HG03280 (cell line): ENCODE measurements around the gene PPP1R2C.

ENCODE experiments used
- ATAC-seq: cut with Tn5 transposase; IDR thresholded peaks from one replicate; pipeline ENCODE4 v1.9.1; 2021; ENCODE audit warnings: mild to moderate bottlenecking, moderate library complexity; ENCODE audit not compliant: unreplicated experiment

Gene PPP1R2C

GRCh38 chrX:42751573-42751972, 26.4 kb downstream of the PPP1R2C start:
- no peak for ATAC-seq

GRCh38 chrX:42748067-42748850, 29.7 kb downstream of the PPP1R2C start:
- ATAC-seq, result no peak

GRCh38 chrX:42746606-42747005, 31.4 kb downstream of the PPP1R2C start:
- no peak for ATAC-seq

GRCh38 chrX:42740456-42740855, 37.5 kb downstream of the PPP1R2C start:
- ATAC-seq, result no peak

GRCh38 chrX:42739741-42740140, 38.2 kb downstream of the PPP1R2C start:
- ATAC-seq, result no peak

GRCh38 chrX:42739258-42739657, 38.7 kb downstream of the PPP1R2C start:
- ATAC-seq, result no peak

GRCh38 chrX:42738552-42738951, 39.4 kb downstream of the PPP1R2C start:
- ATAC-seq, result no peak

GRCh38 chrX:42735250-42735649, 42.7 kb downstream of the PPP1R2C start:
- ATAC-seq, result no peak

GRCh38 chrX:42732506-42732905, 45.5 kb downstream of the PPP1R2C start:
- ATAC-seq, result no peak
